WTC11 (cell line): ENCODE measurements around the gene NCKAP5. TPM values are rescaled to one million over a fixed set of nuclear protein-coding genes. Genes with fewer than 3 reads are reported as not detected.

Source experiments
- ATAC-seq: fragments of 200-7000 bp; cut with Tn5 transposase; 2 replicates; pipeline ENCODE4 v1.10.0; 2021; ENCODE audit warnings: mild to moderate bottlenecking, moderate library complexity
- CTCF ChIA-PET: fragments of 300-600 bp; sonication (Branson Sonifier 250); formaldehyde crosslinking; loops from one replicate; lab custom pipeline; 2021; ENCODE audit warnings: antibody characterized with exemption; lab: Charles Lee
- POLR2A ChIA-PET: fragments of 350-600 bp; sonication (Branson Sonifier 250); formaldehyde crosslinking; loops from one replicate; lab custom pipeline; 2021; ENCODE audit warnings: antibody characterized with exemption; lab: Charles Lee
- DNase-seq: peaks from one replicate; pipeline ENCODE4 v3.0.0; 2021; ENCODE audit warnings: low spot score
- H3K27ac Mint-ChIP-seq: 2 replicates; pipeline ENCODE4 v1.8.0; 2021; ENCODE audit warnings: mixed read lengths
- H3K27me3 Mint-ChIP-seq: 2 replicates; pipeline ENCODE4 v1.8.0; 2021; ENCODE audit warnings: low read depth, mild to moderate bottlenecking, moderate library complexity, mixed read lengths
- H3K36me3 Mint-ChIP-seq: 2 replicates; pipeline ENCODE4 v1.8.0; 2021; ENCODE audit warnings: mixed read lengths
- H3K4me1 Mint-ChIP-seq: 2 replicates; pipeline ENCODE4 v1.8.0; 2022; ENCODE audit warnings: mixed read lengths
- H3K4me3 Mint-ChIP-seq: 2 replicates; pipeline ENCODE4 v1.8.0; 2021; ENCODE audit warnings: mild to moderate bottlenecking, moderate library complexity, mixed read lengths
- H3K9me3 Mint-ChIP-seq: 2 replicates; pipeline ENCODE4 v1.8.0; 2021; ENCODE audit warnings: mixed read lengths
- CBFB ChIP-seq: sonication (generic); formaldehyde crosslinking; IDR thresholded peaks from 2 replicates; pipeline ENCODE4 v1.8.1; 2022; ENCODE audit warnings: mild to moderate bottlenecking, low read depth, missing genetic modification reagents
- ETV6 ChIP-seq: sonication (generic); formaldehyde crosslinking; IDR thresholded peaks from 2 replicates; pipeline ENCODE4 v1.8.1; 2022; ENCODE audit warnings: mild to moderate bottlenecking, missing genetic modification reagents
- GTF2I ChIP-seq: fragments of 250-450 bp; sonication (Bioruptor Pico); conservative IDR thresholded peaks from 2 replicates; pipeline ENCODE4 v1.4.0; 2021; ENCODE audit warnings: mild to moderate bottlenecking
- IRF2 ChIP-seq: sonication (generic); formaldehyde crosslinking; IDR thresholded peaks from 2 replicates; pipeline ENCODE4 v1.8.0; 2022; ENCODE audit warnings: low read depth, missing genetic modification reagents, borderline replicate concordance
- MYBL2 ChIP-seq: sonication (generic); formaldehyde crosslinking; IDR thresholded peaks from 2 replicates; pipeline ENCODE4 v1.8.1; 2023; ENCODE audit warnings: mild to moderate bottlenecking, moderate library complexity, missing genetic modification reagents
- NFATC4 ChIP-seq: fragments of 250-450 bp; sonication (Bioruptor Pico); IDR thresholded peaks from 2 replicates; pipeline ENCODE4 v1.9.0; 2021; ENCODE audit warnings: mild to moderate bottlenecking
- NR3C1 ChIP-seq: sonication (generic); formaldehyde crosslinking; conservative IDR thresholded peaks from 2 replicates; pipeline ENCODE4 v1.8.1; 2023; ENCODE audit warnings: low read depth, mild to moderate bottlenecking, missing genetic modification reagents
- OVOL2 ChIP-seq: fragments of 250-450 bp; sonication (Bioruptor Pico); IDR thresholded peaks from 2 replicates; pipeline ENCODE4 v1.9.0; 2021; ENCODE audit warnings: mild to moderate bottlenecking, borderline replicate concordance
- RELA ChIP-seq: sonication (generic); formaldehyde crosslinking; IDR thresholded peaks from 2 replicates; pipeline ENCODE4 v1.8.1; 2022; ENCODE audit warnings: missing genetic modification reagents, mild to moderate bottlenecking, borderline replicate concordance
- RORB ChIP-seq: fragments of 250-450 bp; sonication (Bioruptor Pico); IDR thresholded peaks from 2 replicates; pipeline ENCODE4 v1.9.0; 2021; ENCODE audit warnings: mild to moderate bottlenecking
- SOX15 ChIP-seq: fragments of 250-450 bp; sonication (Bioruptor Pico); IDR thresholded peaks from 2 replicates; pipeline ENCODE4 v1.9.0; 2021; ENCODE audit warnings: mild to moderate bottlenecking
- ZNF121 ChIP-seq: sonication (generic); formaldehyde crosslinking; IDR thresholded peaks from 2 replicates; pipeline ENCODE4 v1.8.0; 2023; ENCODE audit warnings: missing genetic modification reagents
- ZNF263 ChIP-seq: sonication (generic); formaldehyde crosslinking; IDR thresholded peaks from 2 replicates; pipeline ENCODE4 v1.8.1; 2022; ENCODE audit warnings: low read depth, mild to moderate bottlenecking, moderate library complexity, missing genetic modification reagents
- ZNF317 ChIP-seq: sonication (generic); formaldehyde crosslinking; IDR thresholded peaks from 2 replicates; pipeline ENCODE4 v1.8.1; 2023; ENCODE audit warnings: low read depth, mild to moderate bottlenecking, moderate library complexity, missing genetic modification reagents, borderline replicate concordance
- ZNF396 ChIP-seq: fragments of 250-450 bp; sonication (Bioruptor Pico); IDR thresholded peaks from 2 replicates; pipeline ENCODE4 v1.8.0; 2021; ENCODE audit warnings: mild to moderate bottlenecking, moderate library complexity, borderline replicate concordance
- ZNF423 ChIP-seq: fragments of 250-450 bp; sonication (Bioruptor Pico); IDR thresholded peaks from 2 replicates; pipeline ENCODE4 v2.1.2; 2022; ENCODE audit warnings: mild to moderate bottlenecking, moderate library complexity
- ZNF671 ChIP-seq: fragments of 250-450 bp; sonication (Bioruptor Pico); IDR thresholded peaks from 2 replicates; pipeline ENCODE4 v1.8.0; 2021; ENCODE audit warnings: mild to moderate bottlenecking
- total RNA-seq: library from RNA; stranded (reverse); gene quantifications from 3 replicates; pipeline ENCODE4 v1.2.3, GENCODE V29; 2021
- TF ChIP-seq, protein P1 (sequence below): fragments of 250-450 bp; sonication (Bioruptor Pico); IDR thresholded peaks from 2 replicates; pipeline ENCODE4 v1.9.0; 2021; ENCODE audit warnings: mild to moderate bottlenecking, borderline replicate concordance
- TF ChIP-seq, protein P2 (sequence below): sonication (generic); formaldehyde crosslinking; conservative IDR thresholded peaks from 2 replicates; pipeline ENCODE4 v1.8.1; 2022; ENCODE audit warnings: mild to moderate bottlenecking, missing genetic modification reagents
- TF ChIP-seq, protein P3 (sequence below): fragments of 250-450 bp; sonication (Bioruptor Pico); IDR thresholded peaks from 2 replicates; pipeline ENCODE4 v2.1.2; 2022; ENCODE audit warnings: mild to moderate bottlenecking, moderate library complexity
- TF ChIP-seq, protein P4 (sequence below): sonication (generic); formaldehyde crosslinking; IDR thresholded peaks from 2 replicates; pipeline ENCODE4 v1.8.1; 2022; ENCODE audit warnings: mild to moderate bottlenecking, missing genetic modification reagents, moderate library complexity, borderline replicate concordance
- TF ChIP-seq, protein P5 (sequence below): sonication (generic); formaldehyde crosslinking; IDR thresholded peaks from 2 replicates; pipeline ENCODE4 v1.8.0; 2022; ENCODE audit warnings: mild to moderate bottlenecking, missing genetic modification reagents
- TF ChIP-seq, protein P6 (sequence below): sonication (generic); formaldehyde crosslinking; IDR thresholded peaks from 2 replicates; pipeline ENCODE4 v1.8.1; 2023; ENCODE audit warnings: mild to moderate bottlenecking, missing genetic modification reagents, moderate library complexity
- TF ChIP-seq, protein P7 (sequence below): fragments of 250-450 bp; sonication (Bioruptor Pico); conservative IDR thresholded peaks from 2 replicates; pipeline ENCODE4 v1.9.0; 2021; ENCODE audit warnings: mild to moderate bottlenecking

The NCKAP5 gene
- total RNA-seq, 1 experiment from 2014 or later, result 0.55 TPM

DNA sequence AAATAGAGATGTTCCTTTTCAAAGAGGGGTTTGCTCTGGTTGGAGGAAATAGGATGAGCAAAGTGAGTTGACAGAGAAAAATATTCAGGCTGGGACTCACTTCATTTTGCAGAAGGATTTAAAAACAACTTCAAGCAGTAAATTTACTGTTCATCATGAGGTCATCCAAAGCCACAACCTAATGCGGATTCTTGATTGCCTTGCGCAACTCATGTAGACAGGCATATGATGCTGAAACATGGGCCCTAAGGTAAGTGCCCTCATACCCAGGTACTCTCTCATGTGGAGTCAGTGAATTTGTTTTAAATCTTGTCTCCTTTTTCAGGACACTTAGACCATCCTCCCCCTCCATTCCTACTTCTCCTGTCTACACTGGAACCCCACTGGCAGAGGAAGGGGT, 846.3 kb downstream of the NCKAP5 start:
- ATAC-seq, result no peak
- H3K36me3 Mint-ChIP-seq, result no peaks in the 10 kb centered on the region

DNA sequence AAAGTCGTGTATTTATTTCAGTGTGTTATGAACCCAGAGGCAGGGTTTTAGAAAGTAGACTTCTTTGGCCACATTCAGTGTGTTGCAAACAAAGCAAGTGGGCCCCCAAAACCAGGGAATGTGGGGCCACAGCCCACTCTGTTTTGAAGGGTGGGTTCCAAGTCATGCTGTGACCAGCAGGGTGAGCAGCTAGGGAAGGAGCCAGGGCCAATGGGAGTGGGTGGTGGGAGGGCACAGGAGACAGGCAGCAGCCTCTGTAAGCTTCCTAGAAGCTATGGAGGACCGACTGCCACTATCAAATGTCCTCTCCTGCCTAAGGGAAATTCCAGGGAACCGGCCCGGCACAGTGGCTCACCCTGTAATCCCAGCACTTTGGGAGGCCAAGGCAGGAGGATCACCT, 847.9 kb downstream of the NCKAP5 start:
- Mint-ChIP-seq H3K4me1 (no peaks in the 10 kb centered on the region), H3K9me3 (0 out of 2 replicates have a peak, but pooled peaks cover 4% of the 10 kb centered on the region), H3K36me3 (no peaks in the 10 kb centered on the region), H3K4me3 (no peak overlapping the region), H3K27ac (no peak overlapping the region), H3K27me3 (no peaks in the 10 kb centered on the region)
- DNase-seq (no peak), ATAC-seq (no peak)
- TF ChIP-seq ZNF396 (CRISPR knock-in tag) (no peak), NR3C1 (CRISPR knock-in tag) (no peak), MYBL2 (CRISPR knock-in tag) (no peak), OVOL2 (CRISPR knock-in tag) (no peak), RELA (no peak), ZNF671 (CRISPR knock-in tag) (no peak)
- TF ChIP-seq, protein P1, sequence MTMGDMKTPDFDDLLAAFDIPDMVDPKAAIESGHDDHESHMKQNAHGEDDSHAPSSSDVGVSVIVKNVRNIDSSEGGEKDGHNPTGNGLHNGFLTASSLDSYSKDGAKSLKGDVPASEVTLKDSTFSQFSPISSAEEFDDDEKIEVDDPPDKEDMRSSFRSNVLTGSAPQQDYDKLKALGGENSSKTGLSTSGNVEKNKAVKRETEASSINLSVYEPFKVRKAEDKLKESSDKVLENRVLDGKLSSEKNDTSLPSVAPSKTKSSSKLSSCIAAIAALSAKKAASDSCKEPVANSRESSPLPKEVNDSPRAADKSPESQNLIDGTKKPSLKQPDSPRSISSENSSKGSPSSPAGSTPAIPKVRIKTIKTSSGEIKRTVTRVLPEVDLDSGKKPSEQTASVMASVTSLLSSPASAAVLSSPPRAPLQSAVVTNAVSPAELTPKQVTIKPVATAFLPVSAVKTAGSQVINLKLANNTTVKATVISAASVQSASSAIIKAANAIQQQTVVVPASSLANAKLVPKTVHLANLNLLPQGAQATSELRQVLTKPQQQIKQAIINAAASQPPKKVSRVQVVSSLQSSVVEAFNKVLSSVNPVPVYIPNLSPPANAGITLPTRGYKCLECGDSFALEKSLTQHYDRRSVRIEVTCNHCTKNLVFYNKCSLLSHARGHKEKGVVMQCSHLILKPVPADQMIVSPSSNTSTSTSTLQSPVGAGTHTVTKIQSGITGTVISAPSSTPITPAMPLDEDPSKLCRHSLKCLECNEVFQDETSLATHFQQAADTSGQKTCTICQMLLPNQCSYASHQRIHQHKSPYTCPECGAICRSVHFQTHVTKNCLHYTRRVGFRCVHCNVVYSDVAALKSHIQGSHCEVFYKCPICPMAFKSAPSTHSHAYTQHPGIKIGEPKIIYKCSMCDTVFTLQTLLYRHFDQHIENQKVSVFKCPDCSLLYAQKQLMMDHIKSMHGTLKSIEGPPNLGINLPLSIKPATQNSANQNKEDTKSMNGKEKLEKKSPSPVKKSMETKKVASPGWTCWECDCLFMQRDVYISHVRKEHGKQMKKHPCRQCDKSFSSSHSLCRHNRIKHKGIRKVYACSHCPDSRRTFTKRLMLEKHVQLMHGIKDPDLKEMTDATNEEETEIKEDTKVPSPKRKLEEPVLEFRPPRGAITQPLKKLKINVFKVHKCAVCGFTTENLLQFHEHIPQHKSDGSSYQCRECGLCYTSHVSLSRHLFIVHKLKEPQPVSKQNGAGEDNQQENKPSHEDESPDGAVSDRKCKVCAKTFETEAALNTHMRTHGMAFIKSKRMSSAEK (CRISPR knock-in tag), result no peak
- TF ChIP-seq, protein P2, sequence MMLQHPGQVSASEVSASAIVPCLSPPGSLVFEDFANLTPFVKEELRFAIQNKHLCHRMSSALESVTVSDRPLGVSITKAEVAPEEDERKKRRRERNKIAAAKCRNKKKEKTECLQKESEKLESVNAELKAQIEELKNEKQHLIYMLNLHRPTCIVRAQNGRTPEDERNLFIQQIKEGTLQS (CRISPR knock-in tag), result no peak
- TF ChIP-seq, protein P3, sequence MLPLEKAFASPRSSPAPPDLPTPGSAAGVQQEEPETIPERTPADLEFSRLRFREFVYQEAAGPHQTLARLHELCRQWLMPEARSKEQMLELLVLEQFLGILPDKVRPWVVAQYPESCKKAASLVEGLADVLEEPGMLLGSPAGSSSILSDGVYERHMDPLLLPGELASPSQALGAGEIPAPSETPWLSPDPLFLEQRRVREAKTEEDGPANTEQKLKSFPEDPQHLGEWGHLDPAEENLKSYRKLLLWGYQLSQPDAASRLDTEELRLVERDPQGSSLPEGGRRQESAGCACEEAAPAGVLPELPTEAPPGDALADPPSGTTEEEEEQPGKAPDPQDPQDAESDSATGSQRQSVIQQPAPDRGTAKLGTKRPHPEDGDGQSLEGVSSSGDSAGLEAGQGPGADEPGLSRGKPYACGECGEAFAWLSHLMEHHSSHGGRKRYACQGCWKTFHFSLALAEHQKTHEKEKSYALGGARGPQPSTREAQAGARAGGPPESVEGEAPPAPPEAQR (CRISPR knock-in tag), result no peak
- CTCF ChIA-PET, result no interaction called here
- POLR2A ChIA-PET, result no interaction called here

More for the DNA sequence above, 846.3 kb downstream of the NCKAP5 start:
- no peaks in the 10 kb centered on the region for H3K4me1 Mint-ChIP-seq
- ChIA-PET CTCF (no interaction called here), POLR2A (no interaction called here)
- no peaks in the 10 kb centered on the region for H3K27me3 Mint-ChIP-seq
- H3K4me3 Mint-ChIP-seq, result no peak overlapping the region
- 0 out of 2 replicates have a peak, but pooled peaks cover 4% of the 10 kb centered on the region for H3K9me3 Mint-ChIP-seq
- no peak overlapping the region for H3K27ac Mint-ChIP-seq
- no peak for DNase-seq
- TF ChIP-seq IRF2 (CRISPR knock-in tag), result no peak
- TF ChIP-seq ZNF317 (CRISPR knock-in tag), result no peak
- no peak for TF ChIP-seq RORB (CRISPR knock-in tag)
- no peak for TF ChIP-seq CBFB (CRISPR knock-in tag)
- TF ChIP-seq, protein P4, sequence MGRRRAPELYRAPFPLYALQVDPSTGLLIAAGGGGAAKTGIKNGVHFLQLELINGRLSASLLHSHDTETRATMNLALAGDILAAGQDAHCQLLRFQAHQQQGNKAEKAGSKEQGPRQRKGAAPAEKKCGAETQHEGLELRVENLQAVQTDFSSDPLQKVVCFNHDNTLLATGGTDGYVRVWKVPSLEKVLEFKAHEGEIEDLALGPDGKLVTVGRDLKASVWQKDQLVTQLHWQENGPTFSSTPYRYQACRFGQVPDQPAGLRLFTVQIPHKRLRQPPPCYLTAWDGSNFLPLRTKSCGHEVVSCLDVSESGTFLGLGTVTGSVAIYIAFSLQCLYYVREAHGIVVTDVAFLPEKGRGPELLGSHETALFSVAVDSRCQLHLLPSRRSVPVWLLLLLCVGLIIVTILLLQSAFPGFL (CRISPR knock-in tag), result no peak
- no peak for TF ChIP-seq ZNF263 (CRISPR knock-in tag)

DNA sequence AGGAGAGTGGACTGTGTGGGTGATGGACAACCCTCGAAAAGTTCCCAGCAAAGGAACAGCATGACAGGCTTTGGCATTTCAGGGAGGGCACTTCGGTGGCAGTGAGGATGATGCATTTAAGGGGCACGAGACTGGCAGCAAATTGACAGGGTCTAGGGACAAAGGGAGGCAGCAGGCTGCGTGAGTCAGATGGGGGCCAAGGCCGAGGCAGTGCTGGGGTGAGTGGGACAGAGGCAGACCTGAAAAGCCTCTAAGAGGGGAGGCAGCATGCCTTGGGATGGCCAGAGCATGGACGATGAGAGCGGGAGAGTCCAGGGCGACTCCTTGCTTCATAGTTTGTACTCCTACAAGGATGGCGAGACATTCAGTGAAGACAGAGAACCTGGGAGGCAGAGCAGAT, 848.8 kb downstream of the NCKAP5 start:
- Mint-ChIP-seq H3K27me3 (no peaks in the 10 kb centered on the region), H3K36me3 (no peaks in the 10 kb centered on the region), H3K27ac (no peak overlapping the region), H3K4me1 (no peaks in the 10 kb centered on the region), H3K4me3 (no peak overlapping the region), H3K9me3 (0 out of 2 replicates have a peak, but pooled peaks cover 4% of the 10 kb centered on the region)
- CTCF ChIA-PET, result no interaction called here
- POLR2A ChIA-PET, result no interaction called here
- DNase-seq, result no peak
- no peak for ATAC-seq
- TF ChIP-seq NFATC4 (CRISPR knock-in tag), result no peak
- TF ChIP-seq SOX15 (CRISPR knock-in tag), result no peak
- TF ChIP-seq, protein P5, sequence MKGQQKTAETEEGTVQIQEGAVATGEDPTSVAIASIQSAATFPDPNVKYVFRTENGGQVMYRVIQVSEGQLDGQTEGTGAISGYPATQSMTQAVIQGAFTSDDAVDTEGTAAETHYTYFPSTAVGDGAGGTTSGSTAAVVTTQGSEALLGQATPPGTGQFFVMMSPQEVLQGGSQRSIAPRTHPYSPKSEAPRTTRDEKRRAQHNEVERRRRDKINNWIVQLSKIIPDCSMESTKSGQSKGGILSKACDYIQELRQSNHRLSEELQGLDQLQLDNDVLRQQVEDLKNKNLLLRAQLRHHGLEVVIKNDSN (CRISPR knock-in tag), result no peak
- no peak for TF ChIP-seq GTF2I
- TF ChIP-seq, protein P6, sequence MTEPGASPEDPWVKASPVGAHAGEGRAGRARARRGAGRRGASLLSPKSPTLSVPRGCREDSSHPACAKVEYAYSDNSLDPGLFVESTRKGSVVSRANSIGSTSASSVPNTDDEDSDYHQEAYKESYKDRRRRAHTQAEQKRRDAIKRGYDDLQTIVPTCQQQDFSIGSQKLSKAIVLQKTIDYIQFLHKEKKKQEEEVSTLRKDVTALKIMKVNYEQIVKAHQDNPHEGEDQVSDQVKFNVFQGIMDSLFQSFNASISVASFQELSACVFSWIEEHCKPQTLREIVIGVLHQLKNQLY, result no peak
- no peak for TF ChIP-seq ZNF121 (CRISPR knock-in tag)
- no peak for TF ChIP-seq ZNF423 (CRISPR knock-in tag)
- TF ChIP-seq, protein P7, sequence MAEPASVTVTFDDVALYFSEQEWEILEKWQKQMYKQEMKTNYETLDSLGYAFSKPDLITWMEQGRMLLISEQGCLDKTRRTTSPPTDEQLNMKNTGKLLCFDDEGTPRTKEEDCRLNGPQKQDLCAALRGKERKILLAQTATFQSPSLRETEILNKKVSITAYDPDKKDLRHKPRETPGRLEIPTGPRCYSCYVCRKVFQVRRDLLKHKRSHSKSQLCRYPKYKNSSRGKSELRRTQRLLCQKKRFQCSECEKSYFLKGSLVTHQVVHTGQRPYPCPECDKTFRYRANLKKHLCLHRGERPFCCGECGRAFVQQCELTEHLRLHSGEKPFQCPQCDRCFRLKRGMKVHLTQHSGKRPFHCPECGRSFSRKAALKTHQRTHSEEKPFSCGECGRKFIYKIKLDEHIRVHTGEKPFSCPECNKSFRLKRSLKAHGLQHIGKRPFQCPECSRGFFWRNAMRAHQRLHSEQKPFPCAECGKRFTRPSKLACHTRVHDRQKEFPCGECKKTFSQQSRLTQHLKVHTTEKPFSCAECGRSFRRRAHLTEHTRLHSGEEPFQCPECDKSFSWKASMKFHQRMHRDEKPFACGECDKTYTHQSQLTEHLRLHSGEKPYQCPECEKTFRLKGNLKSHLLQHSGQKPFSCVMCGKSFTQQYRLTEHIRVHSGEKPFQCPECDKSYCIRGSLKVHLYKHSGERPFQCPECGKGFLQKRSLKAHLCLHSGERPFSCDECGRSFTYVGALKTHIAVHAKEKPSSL (CRISPR knock-in tag), result no peak
- TF ChIP-seq ETV6 (CRISPR knock-in tag), result no peak
